ENCODE measurements around the gene CA14.

GRCh38 chr1:150224983-150225382, 32.6 kb upstream of the CA14 start:
- no peak for TF ChIP-seq POLR2A (IDR thresholded peaks at IDR 0.05)
- TF ChIP-seq, protein P1, sequence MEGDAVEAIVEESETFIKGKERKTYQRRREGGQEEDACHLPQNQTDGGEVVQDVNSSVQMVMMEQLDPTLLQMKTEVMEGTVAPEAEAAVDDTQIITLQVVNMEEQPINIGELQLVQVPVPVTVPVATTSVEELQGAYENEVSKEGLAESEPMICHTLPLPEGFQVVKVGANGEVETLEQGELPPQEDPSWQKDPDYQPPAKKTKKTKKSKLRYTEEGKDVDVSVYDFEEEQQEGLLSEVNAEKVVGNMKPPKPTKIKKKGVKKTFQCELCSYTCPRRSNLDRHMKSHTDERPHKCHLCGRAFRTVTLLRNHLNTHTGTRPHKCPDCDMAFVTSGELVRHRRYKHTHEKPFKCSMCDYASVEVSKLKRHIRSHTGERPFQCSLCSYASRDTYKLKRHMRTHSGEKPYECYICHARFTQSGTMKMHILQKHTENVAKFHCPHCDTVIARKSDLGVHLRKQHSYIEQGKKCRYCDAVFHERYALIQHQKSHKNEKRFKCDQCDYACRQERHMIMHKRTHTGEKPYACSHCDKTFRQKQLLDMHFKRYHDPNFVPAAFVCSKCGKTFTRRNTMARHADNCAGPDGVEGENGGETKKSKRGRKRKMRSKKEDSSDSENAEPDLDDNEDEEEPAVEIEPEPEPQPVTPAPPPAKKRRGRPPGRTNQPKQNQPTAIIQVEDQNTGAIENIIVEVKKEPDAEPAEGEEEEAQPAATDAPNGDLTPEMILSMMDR (IDR thresholded peaks at IDR 0.05), result no peak
- no peak for TF ChIP-seq POLR2AphosphoS5 (IDR thresholded peaks at IDR 0.05)
